SHP77 (cell line): Measurements from ENCODE around the gene RGSL1.

Experiments used
- DNase-seq, 2 experiments: peaks; one replicate each; lab custom pipeline; 2025; lab: John Stamatoyannopoulos, UW

The RGSL1 gene

DNA sequence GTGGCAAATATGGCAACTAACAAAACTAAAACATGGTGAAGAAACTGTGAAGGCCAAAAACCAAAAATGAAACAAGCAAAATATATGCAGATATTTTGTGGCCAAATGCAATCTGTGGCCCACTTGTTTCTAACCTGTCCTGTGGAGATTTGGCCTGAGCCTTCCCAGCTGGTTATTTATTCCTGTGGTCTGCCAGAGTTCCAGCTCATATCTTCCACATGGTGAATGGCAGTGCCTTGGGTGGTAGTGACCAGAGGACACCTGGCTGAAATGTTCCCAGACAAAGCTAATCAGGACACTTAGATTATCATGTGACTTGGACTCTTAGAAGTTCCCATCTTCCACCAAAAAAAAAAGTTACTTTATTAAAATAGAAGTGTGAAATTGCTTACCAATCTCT is 99.4 kb downstream of the RGSL1 start:
- no peak for DNase-seq

DNA sequence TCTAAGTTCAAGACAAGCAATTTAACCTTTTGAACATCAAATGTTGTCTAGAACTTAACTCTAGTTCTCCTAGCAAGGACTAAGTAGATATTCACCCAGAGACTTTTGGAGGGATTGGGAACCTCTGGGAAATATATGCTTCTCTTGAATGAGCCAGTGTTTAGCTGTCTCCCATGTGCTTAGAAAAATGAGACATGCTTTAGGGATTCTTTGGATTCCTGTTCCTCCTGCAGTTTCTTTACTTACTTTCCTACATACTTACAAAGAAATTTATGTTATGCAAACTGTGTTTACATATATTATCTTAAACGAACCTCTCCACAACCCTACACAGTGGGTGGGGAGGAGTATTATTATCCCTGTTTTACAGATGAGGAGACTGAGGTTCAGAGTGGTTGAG is 99.9 kb downstream of the RGSL1 start:
- DNase-seq: no peak

DNA sequence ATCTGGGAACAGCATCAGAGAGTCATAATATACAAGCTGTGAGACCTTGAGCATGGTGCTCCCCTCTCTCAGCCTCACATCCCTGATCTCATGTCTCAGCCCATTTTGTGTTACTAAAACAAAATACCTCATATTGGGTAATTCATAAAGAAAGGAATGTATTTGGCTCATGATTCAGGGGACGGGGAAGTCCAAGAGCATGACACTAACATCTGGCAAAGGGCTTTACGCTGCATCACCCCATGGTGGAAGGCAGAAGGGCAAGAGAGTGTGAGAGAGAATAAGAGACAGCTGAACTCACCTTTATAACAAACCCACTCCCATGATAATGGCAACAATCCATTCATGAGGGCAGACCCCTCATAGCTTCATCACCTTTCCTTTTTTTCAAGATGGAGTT is 102.6 kb downstream of the RGSL1 start:
- DNase-seq: no peak

DNA sequence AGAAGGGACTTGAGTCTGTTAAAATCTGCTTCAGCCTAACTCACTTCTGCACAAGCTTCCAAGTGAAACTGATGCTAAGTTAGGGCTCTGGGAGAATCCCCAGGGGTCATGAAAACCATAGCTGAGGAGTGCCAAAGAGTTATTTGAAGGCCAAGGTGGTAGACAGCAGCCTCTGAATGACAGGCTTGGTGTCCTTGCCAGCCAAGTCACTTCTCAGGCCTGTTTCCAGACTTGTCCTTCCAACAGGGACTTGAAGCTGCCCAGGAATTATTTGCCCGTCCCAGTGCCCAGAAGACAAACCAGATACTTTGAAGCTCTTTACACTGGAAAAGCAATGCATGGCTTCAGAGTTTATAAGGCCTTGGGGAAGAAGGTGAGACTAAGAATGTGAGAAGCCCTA is 105.5 kb downstream of the RGSL1 start:
- DNase-seq: no peak

DNA sequence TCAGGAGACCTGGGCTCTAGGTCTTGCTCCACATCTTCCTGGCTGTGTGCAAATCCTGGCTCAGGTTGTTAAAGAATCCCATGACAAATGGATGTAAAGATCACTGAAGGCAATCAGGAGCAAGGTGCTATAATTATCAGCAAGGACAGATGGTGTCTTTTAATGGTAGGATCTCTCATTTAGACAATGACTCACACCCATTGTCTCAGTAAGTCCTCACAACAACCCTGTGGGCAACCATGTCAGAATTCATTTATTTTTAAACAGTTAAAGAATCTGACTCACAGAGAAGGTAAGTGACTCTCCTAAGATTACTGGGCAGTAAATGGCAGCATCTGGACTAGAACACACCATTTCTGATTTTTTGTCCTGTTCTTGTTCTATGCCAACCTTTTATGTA is 106.3 kb downstream of the RGSL1 start:
- DNase-seq: no peak

DNA sequence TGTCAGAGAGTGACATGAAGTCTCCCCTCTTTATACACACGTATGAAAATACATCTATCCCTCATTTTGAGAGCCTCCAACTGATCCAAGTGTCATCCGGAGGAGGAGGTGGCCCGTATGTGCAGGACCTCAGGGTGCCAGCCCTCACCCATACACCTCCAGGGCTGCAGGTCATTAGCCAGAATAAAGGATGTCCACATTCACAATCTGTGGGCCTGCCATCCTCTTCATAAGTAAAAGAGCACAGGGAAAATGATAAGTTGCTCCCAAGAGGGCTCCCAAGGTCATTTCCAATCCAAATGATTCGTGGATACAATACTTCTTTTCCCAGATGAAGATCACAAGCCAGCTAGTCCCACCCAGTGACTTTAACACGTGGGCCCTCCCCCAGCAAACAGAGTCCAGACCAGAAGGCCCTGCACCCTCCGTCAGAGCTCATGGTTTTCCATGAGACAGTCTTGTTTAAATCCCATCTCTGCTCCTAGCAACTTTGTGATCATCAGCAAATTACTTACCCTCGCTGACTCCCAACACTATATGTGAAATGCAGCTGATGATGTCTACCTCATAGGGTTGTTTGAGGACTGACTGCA is 110.5 kb downstream of the RGSL1 start:
- DNase-seq: no peak

DNA sequence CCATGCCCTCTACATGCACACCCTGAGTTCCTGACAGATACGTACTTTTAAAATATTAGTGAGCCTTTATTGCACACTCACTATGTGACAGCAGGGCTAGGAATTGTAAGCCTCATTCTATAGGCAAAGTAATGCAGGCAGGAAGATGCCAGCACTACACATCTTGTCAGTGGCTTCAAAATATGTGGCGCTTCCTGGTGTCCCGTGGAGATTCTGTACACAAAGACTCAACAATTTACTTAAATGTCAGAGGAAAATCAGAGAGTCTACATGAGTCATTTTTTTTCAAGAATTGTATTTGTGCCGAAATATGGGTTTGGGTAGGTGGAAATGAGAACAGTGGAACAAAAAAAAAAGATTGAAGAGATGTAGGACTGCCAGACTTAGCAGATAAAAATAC is 111.5 kb downstream of the RGSL1 start:
- no peak for DNase-seq

DNA sequence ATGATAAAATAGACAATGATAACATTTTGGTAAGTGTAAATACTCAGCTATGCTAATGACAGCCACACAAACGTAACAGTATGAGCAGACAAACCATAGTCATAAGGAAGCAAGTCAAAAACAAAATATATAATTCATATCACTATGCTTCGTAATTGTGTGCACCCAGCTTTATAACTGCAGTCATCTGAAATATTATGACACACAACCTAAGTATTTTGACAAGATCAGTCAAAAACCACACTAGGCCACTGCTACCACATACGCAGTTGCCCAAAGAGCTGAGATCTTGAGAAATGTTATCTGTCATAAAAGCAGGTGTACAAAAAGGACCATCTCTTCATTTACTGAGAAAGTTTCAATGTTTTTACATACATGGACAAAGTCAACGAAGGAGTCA is 113.1 kb downstream of the RGSL1 start:
- no peak for DNase-seq

DNA sequence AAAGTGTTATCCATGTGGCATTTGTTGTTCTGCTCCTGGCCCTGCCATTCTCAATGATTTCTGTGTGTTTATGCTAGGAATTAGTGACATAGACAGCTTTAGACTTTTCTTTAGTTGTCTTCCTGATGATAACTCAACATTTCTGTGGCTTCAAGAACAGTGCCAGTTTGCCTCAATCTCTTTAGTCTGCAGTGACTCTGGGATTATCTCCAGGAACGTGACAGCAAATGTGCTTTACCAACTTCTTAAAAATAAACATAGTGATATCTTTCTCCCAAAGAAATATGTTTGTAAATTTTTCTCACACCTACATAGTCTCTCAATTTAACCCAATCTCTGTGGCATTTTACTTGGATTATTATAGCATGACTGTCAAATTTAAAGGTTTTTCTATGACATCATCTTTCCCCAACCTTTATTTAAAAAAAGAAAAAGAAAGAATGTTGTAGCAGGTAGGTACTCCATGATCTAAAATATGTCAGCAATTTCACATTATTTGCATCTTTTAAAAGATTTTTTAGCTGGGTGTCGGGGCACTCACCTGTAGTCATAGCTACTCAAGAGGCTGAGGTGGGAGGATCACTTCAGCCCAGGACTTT is 114.6 kb downstream of the RGSL1 start:
- DNase-seq: no peak

DNA sequence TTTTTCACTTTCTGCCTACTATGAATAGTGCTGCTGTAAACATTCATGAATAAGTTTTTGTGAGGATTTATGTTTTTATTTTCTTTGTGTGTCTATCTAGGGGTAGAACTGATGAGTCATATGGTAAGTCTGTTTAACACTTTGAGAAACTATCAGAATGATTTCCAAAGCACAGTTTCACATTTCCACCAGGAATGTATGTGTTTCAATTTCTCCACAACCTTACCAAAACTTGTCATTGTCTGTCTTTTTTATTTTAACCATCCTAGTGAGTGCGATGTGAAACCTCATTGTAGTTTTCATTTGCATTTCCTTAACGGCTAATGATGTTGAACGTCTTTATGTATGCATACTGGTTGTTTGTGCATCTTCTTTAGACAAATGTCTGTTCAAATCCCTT is 115.6 kb downstream of the RGSL1 start:
- no peak for DNase-seq

DNA sequence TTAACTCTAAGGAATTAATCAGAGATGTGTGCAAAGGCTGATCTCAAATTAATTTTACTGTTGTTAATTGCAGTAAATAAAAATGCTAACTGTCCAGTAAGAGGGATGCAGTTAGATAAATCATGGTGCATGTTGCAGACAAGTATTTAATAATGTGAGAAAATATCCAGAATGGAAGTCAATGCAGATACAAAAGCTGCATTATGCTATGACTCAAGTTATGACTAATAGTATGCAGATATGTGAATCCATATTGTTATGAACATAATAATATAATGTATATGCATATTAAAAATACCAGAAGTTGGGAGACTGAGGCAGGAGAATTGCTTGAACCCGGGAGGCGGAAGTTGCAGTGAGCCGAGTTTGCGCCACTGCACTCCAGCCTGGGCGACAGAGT is 117.7 kb downstream of the RGSL1 start:
- DNase-seq: no peak

DNA sequence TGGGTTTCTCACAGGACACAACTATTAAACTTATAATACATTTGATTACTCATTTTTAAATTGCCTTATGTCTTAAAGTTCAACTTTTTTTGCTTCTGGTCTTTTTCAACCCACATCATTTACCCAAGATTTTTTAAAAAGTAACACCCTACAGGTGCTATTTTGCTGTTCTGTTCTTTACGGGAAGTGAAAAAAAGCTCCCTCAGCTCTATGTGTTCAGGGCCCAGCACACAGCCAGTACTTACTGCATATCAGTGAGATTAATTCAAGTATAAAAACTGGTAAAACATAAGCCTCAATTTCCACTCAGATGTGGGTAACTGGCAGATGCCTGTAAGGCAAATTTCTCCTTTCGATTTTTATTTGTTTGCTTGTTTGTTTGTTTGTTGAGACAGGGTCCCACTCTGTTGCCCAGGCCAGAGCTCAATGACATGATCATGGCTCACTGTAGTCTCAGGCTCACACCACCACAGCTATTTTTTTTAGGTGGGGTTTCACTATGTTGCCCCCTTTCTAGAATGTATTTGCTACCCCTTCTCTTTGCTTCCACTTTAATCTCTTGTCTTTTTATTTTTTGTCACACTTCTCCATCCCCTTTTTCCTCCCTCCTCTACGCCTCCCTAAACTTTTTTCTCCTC is 118.8 kb downstream of the RGSL1 start:
- DNase-seq: no peak

DNA sequence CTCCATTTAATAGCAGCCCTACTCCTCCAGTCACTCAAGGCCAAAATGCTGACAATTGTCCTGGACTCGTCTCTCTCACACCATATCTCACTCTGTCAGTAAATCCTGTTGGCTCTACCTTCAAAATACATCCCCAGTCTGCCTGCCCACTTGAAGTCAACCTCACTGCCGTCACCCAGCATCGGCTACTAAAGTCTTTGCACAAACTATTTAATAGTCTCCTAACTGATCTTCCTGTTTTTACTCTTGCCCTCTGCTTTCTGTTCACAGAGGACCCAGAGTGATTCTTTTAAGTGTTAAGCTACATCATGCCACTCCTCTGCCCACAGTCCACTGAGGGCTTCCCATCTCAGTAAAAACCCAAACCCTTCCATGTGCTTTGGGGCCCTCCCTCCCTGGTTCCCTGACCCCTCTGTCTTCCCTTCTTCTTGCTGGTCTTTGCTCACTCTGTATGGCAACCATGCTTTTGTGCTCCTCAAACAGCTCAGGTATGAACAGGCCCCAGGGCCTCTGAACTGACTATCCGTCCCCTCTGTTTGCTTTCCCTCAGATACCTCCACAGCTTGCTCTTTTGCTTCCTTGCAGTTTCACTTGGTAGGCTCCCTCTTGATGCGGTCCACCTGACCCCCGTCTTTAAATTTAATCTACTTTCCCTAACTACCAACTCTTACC is 120.1 kb downstream of the RGSL1 start:
- DNase-seq: no peak

DNA sequence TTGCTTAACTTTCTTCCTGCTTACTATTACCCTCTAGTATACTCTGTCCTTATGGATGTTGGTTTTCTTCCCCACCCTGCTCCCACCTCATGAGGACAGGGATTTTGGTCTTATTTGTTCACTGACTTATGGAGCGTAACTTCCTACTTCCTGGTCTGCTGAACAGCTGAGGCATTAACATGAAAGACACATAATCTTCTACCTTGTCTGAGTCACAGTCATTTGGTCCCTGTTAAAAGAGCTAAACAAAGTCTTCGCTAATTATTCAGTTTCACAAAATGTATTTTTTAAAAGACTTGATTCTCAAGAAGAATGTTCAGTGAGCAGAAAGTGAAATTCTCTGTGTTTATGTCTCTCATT is 120.6 kb downstream of the RGSL1 start:
- no peak for DNase-seq

DNA sequence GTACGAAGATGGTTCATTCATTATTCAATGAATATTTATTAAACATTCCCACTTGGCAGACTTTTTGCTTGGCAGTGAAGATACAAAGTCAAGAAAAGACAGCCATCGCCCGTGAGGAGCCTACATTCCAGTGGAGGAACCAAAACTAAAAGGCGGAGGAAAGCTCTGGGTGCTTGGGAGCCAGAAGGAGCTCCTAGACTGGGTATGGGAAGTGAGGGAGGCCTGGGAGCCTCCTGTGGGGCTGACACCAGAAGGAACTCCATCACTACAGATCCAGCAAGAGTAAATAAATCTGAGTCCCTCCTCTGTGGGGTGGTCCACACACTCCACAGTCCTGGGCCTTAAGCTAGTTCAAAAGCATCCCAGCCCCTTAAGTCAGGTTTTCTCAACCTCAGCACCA is 124.2 kb downstream of the RGSL1 start:
- DNase-seq: no peak

DNA sequence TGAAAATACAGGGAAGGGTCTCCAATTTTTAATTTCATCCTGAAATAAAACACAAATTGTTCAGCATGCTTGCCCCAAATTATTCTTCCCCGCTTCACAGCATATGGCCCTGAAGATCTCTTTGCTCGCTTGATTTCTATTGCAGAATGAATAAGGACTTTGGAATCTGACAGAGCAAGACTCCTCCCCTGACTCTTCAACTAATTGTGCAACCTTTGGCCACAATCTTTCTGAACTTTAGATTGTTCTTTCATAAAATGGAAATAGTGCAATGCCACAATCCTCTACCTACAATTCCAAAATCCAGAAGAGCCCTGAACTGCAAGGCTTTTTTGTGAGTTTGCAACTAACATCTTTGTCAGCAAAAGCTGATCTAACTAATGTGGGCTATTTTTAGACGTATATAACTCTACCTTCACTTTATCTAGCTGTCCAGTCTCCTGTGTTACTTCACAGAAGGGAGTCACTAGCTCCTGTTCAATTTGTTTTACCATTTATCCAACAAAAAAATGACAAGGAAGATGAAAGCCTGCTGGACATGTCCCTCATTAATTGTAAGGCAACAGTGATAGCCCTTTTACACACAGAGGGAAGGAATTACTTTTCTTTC is 125.7 kb downstream of the RGSL1 start:
- DNase-seq: no peak

DNA sequence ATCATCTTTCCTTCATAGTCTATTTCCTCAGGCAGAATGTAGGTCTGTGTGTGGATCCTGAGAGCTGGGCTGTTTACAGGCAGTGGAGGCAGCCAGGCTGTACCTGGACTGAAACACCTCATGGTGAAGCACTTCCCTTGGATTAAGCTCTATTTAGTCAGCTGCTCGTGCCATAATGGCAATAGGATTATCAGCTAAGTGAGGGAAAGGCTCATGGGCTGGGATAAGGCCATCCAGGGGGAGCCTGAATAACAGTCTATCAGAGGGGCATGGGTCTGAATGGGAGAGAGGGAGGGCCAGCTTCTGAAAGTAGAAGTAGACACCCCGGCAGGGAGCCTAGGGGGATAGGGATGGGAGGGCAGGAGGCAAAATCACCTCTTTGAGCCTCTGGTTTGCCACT is 130.8 kb downstream of the RGSL1 start:
- DNase-seq: peak in 1 of 2 experiments; percentile 29

DNA sequence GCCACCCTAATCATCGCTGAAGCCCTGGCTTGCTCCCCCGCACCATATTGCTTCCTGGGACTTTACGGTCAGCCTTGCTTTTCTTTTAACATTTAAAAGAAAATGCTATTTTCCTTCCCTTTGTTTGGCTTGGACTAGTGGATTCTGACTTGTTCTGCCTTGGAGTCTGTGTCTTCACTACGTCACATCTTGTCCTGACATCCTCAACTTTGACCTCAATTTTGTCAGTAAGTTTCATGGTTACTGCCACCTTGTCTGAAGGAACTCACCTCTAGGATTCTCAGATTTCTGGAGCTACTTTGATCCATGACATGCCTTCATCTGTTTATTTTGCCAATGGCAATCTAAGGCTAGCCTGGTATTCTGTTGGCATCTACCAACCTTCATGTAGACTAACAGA is 134.8 kb downstream of the RGSL1 start:
- DNase-seq: no peak

DNA sequence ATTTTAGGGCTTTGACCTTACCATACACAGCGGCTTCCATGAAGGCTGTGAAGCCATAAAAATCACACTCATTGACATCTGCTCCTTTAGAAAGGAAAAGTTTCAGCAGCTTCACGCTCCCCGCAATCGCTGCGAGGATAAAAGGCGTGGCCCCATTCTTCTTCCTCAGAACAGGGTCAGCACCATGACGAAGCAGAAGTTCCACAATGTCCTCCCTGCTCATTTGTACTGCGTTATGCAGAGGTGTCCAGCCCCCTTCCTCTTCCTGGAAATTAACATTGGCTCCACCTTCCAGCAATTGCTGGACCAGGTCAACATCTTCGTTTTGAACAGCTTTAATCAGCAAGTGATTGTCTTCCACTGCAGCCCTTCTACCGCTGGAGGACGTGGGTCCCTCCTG is 136.4 kb downstream of the RGSL1 start:
- no peak for DNase-seq

DNA sequence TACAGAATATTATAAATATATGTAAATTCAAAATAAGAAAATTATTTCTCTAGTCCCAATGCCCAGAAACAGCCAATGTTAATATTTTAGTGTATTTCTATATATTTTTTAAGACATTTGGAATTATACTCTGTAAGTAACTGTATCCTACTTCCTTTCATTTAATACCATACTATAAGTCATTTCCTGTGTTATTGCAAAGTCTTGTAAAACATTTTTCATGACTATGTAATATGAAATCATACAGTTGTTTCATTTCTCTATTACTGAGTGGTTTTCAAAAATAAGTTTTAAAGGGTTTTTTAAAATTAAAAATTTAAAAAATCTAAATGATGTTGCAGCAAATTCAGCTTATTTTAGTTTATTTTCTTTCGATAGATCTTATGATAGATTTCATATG is 137.1 kb downstream of the RGSL1 start:
- no peak for DNase-seq

DNA sequence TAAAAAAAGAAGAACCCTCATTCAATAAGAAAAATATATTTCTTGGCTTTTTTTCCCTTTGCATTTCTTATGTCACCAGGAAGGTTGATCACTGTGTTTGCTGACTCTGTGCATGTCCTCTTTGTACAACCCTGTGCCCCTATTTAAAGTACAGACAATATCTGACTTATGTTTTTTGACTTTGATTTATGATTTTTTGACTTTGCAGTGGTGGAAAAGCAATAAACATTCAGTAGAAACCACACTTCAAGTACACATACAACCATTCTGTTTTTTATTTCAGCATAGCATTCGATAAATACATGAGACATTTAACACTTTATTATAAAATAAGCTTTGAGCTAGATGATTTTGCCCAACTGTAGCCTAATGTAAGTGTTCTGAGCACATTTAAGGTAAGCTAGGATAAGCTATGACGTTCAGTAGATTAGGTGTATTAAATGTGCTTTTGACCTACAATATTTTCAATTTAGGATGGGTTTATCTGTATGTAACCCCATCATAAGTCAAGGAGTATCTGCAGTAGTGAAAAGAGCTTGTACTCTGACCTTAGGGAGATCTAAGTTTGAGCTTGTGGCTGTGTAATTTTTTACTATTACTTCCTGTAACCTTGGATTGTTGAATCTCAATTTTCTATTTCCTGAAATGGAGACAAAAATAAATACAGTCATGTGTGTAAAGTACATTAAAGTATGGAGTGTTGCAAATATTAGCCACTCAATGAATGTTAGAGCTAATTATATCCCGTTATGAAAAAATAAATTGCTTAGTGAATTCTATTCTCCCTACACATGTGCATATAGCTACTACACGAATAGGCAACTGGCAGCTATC is 137.9 kb downstream of the RGSL1 start:
- no peak for DNase-seq
